Peyer's patch (tissue), 4 donors: ENCODE measurements around the gene RDH16.

Experiments
- CTCF ChIP-seq, 6 experiments: fragments of 450-650 bp in 4 of 6; fragments of 200-600 bp in 2 of 6; sonication (generic) in 1 of 6; IDR thresholded peaks; one replicate each; pipeline ENCODE4 v1.5.1; 2017 to 2019; ENCODE audit warnings: antibody characterized with exemption in 6 of 6, mild to moderate bottlenecking in 3 of 6, moderate library complexity in 1 of 6
- POLR2A ChIP-seq, 2 donors: fragments of 450-650 bp; IDR thresholded peaks; one replicate each; pipeline ENCODE4 v1.5.1; 2017; ENCODE audit warnings: antibody characterized with exemption in 2 of 2, mild to moderate bottlenecking in 2 of 2, moderate library complexity in 2 of 2

GRCh38 chr12:56921346-56921745, 36.1 kb downstream of the RDH16 start:
- TF ChIP-seq CTCF (IDR thresholded peaks at IDR 0.05) (no peak), POLR2A (IDR thresholded peaks at IDR 0.05) (no peak)
